Ramos (cell line): ENCODE results near the gene PPP1R13B.

Experiments
- in situ Hi-C: fragments of 300-500 bp; cut with MboI; formaldehyde crosslinking; loops from one replicate; pipeline ENCODE4 v1.14.3; 2022; ENCODE audit warnings: low sequenced_read_pairs; ENCODE audit not compliant: unreplicated experiment

PPP1R13B gene

DNA sequence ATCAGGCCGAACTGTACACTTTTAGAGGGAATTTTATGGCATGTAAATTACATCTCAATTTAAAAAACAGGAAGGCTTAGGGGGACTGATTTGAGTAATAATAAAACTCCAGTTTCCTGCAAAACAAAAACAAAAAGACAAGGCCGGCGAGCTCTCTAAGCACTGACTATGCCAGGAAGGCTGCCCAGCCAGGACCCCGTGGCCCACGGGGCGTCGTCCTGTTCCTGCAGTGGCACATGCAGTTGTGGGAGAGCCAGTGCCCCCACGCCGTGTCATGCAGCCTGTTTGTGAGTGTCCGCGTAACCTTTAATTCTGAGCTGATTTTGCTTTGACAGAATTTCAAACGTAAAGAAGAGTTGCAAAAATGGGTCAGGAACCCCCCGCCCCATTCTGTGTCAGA lies 142.7 kb downstream of the PPP1R13B start:
- in situ Hi-C loops, result no loop called here

DNA sequence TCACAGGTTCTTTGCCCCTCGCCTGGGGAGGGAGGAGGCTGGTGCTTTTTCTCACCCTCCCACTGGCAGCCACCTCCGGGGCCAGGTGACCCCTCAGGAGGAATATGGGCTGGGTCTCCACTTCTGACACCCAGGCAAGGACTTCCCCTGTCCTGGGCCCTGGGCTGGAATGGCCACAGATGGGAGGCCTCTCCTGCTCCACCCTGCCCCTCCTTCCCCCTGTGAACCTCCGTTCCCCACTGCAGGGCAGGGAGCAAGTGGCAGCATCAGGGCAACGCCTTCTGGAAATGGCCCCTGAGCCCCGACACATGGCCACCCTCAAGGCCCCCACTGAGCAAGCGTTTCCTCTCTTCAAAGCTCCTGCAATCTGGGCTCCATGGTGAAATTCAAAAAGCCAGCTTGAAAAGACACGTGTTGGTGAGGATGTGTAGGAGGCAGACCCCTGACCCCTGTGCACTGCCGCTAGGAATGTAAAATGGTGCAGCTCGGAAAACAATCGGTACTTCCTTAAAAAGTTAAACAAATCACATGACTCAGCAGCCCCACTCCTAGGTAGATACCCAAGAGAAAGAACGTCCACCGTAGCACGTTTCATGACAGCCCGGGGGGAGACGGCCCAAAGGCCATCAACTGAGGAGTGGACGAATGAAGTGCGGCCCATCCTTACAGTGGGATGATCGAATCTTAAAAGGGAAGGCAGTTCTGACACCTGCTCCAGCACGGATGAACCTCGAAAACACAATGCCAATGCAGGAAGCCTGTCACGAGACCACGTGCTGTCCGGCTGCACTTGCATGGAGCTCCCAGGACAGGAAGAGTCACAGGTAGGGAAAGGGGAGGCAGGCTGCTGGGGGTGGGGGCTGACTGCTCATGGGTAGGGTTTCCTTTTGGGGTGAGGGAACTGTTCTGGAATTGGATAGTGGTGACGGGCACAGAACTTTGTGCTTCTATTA lies 143.7 kb downstream of the PPP1R13B start:
- in situ Hi-C loops, result no loop called here

DNA sequence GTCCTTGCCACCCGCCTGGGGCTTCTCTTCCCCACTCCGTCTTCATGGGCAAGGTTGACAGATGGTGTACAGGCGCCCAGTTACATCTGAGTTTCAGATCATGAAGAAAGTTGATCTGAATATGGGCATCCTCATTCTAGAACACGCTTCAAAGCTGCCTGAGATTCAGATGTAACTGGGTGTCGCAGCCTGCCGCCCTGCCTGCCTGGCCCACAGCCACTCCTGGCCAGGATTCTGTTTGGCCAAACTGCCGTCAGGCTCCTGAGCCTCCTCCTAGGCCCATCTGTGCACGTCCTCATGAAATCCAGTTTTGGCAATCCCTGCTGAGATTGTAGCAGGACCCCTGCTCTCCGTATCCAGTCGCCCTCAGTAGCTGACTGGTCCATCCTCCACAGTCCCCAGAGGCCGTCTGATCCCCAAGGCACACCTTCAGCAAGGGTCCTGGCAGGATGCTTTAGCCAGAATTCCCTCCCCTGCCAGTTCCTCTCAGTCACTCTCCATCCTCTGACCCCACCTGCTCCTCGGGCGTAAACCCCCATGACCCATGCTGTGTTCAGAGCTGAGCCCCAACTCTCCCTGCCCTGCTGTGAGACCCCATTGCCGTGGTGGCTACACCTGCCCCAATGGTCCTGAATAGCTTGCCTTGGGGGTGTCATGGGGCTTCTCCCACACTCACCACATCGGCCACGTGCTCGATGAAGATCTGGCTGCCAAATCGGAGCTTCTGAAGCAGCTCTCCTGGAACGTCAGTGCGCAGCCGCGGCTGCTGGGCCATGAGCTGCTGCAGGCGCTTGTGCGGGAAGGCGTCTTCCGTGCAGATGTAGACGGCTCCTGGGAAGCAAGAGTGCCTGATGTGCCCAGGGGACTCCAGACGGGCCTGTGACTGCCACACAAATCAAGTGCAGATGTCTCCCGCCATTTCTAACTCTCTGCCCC lies 144.6 kb downstream of the PPP1R13B start:
- in situ Hi-C loops, result no loop called here

DNA sequence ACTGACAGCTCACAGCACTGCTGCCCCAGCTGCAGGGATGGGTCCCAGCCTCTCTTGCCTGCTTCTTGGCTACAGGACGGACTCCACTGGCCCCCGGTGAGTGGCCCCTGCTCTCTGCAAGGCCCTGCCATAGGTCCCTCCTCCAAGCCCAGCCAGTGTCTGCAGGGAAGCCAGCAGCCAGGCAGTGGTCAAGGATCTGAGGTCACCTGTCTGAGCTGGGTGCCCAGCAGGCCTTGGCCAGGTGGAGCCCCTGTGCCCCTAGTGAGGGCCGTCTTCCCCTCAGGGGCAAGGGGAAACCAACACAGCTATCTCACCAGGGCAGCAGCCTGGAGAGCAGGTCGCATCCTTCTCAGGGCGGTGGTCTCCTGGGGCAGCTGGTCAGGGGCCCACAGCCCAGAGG lies 145.3 kb downstream of the PPP1R13B start:
- in situ Hi-C loops, result no loop called here

DNA sequence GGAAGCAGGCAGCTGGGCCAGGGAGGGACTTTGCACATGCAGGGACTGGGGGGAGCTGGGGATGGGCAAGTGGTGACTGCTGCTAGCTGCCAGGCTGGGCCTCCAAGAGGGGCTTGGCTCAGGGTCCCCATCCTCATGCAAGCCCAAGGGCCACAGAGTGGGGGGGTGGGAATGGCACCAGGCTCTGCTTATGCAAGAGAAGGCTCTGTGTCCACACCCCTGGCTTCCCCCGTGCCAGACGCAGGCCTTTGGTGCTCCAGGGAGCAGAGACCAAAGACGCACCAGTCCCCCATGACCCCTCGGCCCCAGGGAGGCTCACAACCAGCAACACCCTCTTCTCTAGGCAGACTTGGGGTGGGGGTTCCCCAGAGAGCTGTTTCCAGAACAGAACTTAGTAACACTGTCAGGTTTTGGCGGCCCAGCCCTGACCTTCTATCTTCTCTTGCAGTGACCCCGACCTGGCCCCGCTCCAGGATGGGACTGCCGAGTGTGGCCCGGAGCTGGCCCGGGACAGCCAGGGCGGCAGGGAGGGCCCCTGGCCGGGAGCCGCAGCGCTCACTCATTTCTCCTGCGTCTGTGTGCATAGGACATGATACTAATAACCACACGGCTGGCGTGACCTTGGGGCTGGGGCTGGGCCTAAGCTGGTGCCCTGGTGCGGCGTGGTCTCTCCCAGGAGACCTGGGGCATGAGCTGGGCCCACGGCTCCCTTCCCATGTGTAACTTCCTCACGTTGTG lies 146.5 kb downstream of the PPP1R13B start:
- in situ Hi-C loops, result no loop called here

DNA sequence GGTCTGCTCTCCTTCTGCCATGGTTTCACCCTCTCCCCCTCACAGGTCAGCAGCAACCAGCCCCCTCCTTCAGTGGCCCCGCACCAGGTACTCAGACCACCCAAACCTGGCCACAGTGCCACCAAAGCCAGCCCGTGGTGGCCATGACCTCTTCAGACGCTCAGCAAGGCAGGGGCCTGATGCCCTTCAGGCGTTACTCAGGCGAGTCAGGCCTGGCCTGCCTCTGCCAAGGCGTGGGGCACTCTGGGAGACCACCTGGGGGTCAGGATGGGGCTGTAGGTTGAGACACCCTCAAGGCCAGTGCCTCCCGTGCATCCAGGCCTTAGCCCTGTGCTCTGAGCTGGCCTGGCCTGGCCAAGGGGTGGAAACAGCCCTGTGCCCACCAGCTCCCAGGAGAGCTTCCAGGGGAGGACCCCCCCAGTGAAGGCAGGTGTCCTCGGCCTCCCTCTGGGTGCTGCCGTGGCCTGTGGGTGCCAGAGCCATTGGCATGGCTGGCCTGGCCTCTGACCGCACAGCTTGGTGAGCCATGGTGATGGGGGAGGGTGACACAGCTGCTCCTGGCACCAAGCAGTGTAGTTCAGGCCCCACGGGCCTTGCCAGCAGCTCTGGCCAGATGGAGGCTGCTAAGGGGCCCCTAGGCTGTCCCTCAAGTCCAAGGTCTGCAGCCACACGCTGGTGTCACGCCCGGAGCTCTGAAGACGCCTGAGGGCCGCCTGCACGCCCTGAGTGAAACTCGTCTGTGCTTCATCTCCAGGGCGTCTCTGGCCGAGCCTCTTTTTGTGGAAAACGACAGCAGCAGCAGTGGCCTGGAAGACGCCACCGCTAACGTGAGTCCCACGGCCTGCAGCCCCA lies 147.2 kb downstream of the PPP1R13B start:
- in situ Hi-C loops, result no loop called here

DNA sequence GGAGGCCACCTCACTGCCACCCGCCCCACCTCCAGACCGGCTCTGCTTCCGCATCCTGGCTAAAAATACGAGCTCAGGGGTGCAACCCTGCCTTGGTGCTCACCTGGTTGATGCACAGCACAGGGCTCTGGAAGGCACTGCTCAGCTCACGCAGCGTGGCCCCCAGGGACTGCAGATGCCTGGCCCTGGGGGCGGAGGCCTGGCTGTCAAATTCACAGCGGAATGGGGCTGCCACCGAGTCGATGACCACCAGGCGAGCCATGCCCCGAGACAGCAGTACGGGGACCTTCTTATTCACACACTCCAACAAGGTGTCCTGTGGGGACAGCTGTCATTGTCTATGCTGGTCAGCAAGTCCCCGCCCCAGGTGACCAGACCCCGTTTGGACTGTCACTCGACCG lies 148.1 kb downstream of the PPP1R13B start:
- in situ Hi-C loops, result no loop called here

DNA sequence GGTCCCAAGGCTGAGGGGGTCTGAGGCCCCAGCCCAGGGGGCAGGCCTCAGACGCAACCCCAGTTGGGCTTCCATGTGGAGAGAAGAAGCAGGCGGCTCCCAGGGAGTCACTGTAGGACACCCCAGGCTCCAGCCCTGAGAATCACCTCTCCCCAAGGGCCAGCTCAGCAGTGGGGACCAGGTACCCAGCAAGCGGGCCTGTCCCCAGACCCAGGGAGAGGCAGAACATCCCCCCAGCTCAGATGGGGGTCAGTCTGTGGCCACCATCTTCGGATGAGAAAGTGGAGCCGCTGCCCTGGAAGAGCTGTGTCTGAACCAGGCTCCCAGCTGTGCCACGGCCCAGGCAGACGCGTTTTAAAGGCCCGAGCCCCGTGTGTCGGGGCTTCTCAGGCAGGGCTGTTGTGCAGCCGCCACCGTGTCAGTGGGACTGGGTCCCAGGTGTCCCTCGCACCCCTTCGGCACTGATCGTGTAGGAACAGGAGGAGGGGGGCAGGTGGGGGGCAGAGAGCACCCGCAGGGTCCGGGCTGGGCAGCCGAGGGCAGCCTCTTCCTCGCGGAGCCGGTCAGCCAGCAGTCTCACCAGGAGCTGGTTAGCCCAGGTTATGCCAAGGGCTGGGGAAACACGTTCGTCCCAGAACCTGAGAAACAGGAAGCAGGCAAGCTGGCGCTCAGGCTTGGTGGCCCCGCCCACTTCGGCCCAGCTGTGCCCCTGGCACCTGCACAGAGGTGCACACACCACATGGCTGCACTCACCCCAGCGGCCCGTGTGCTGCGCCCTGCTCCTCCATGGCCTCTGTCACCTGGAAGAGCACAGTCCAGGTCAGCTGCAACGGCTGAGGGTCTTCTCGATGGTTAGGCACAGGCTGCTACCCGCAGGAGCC lies 148.8 kb downstream of the PPP1R13B start:
- in situ Hi-C loops, result no loop called here

DNA sequence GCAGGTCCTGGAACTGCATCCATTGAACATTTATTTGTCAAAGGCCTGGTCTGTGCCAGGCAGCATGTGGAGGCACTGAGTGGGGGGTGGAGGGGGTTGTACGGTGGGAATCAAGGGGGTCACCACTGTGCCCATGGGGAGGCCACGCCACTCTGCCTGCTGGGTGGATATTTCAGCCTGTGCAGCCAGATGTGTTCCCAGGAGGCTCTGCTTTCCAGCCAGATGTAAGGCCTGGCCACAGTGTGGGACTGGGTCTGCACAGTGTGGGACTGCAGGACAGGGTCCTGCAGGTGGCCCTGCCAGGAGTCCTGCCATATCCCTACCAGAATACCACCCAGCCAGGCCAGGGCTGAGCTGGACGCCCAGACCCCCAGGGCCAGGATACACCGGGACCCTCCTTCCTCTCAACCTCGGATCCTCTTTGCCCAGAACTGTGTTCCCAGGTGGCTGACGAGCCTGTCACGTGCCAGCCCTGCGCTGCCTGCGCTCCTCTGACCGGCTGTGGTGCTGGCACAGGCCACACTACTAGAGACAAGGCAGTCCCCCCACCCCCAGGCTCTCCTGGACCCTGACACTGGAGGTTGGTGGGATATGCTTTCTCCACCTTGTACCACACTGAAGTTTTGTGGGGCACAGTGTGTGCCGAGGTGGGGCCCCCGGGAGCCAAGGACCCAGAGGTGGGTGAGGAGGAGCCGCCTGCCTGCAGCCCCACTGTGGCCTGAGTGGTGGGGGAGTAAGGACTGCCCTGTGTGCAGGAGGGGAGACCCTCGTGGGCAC lies 149.6 kb downstream of the PPP1R13B start:
- in situ Hi-C loops, result no loop called here

DNA sequence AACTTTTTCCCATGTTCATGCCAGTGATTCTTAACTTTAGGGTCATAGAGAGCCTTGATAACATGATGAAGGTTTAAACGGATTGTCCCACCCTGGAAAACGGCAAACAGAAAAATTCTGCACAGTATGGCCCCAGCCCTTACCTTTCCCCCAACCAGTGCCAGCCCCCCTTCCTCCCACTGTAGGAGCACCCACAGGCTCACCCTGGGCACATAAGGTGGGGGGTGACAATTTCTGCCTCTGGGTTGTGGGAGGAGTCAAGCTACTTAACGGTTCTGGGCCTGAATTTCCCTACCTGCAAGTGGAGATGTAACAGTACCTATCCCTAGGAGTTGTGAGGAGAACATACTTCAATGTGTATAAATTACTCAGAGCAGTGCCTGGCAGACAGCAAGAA lies 150.2 kb downstream of the PPP1R13B start:
- in situ Hi-C loops, result no loop called here

DNA sequence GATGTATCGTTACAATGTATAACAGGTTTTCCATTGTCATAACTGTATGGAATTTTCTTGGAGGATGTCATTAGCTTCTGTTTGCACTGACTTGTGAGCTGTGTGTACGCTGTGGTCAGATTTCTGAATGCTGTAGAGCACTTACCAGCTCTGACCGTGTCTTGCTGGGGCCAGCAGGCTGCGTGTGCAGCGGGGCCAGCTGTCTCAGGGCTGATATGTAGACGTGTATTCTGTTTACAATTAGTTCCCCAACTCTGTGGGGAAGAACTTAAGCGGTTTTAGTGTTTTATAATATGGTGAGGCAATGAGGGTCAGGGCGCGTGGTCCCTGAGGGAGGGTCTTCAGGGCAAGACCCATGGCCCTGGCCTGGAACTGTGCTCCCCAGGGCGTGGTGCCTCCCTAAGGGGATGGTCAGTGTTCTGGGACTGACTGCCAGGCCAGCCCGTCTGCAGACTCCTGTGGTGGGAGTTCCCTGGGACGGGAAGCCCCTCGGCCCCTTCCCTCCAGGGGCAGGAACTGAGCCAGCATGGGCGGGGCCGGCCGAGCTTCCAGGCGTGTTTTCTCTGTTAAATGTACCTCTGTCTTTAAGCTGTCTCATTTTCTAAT lies 150.8 kb downstream of the PPP1R13B start:
- in situ Hi-C loops, result no loop called here

DNA sequence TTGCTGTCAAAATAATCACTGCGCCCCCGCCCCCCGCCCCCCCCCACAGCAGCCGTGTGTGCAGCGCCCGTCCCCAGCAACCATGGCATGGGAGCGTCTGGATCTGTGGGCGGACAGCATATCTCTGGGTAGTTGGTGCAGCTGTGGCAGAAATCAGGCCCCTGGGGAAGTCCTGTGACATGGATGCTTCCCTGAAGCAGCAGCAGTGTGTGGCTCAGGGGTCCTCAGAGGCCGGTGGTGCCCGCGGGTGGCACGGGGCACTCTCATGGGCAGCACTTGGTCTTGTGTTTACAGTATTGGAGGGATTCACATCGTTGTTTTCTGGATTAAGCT lies 151.3 kb downstream of the PPP1R13B start:
- in situ Hi-C loops, result no loop called here

DNA sequence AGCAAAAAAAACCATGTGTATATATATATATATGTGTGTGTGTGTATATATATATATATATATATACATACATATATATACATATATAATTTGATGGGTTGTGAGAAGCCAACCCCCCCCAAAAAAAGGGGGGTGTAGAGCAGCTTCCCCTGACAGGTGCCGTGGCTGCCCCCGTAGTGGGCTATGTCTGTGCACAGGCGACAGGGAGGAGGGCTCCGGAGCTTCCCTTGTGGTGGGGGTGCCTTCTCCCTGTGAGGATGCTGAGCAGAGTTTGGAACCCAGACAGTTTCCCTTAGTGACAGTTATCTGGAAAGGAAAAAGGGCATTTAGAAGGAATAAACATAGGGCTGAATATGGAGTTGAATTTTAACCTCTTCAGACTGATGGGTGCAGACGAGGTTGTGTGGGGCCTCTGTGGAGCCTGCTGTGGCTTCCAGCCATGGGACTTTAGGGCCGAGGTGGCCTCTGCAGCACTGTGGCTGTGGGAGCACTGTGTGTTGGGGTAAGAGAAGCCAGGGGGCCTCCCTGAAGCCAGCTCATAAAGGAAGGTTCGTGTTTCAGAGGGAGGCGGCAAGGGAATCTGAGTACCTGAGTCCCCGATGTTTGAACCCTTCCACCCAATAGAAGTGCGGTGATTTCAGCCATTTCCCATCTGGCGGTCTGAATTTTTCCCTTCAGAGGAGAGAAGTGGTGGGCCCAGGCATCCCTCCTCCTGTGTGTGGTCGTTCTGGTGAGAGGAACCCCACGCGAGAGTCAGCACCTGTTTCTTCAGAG lies 151.9 kb downstream of the PPP1R13B start:
- in situ Hi-C loops, result no loop called here

DNA sequence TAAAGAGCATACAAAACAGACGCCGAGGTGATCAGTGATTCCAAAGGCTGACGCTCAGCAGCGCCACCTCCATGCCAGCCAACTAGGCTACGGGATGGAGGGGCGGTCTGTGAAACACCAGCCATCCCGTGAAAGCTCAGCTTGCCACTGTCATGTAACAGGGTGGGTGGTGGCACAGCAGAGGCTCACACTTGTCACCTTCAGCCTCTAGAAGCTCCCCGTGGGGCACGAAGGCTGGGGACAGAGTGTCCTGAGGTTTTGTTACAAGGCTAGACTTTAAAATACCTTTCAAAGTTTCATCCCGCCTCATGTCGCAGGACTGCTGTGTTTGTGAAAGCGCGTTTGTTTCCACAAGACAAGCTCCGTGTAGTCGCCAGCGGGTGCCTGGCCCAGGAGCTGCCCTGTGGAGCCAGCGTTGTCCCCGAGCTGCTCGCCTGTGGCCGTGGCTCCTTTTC lies 152.8 kb downstream of the PPP1R13B start:
- in situ Hi-C loops, result no loop called here

DNA sequence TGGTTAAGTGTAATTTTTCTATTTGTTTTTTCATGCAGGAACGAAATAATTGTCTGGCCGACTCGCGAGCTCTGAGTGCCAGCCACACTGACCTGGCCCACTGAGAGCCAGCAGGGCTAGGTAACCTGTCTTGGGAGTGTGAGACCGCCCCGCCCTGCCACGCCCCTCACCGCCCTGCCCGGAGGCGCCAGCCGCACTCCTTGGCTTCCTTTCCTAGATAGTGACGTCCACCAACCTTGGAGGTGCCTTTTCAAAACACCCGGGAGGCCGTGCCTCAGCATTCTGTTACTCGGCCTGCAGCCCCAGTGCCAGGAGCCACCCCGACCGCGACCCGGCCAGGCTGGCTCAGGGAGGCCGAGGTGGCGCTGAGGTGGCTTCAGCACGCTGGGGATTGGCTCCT lies 153.9 kb downstream of the PPP1R13B start:
- in situ Hi-C loops, result no loop called here

DNA sequence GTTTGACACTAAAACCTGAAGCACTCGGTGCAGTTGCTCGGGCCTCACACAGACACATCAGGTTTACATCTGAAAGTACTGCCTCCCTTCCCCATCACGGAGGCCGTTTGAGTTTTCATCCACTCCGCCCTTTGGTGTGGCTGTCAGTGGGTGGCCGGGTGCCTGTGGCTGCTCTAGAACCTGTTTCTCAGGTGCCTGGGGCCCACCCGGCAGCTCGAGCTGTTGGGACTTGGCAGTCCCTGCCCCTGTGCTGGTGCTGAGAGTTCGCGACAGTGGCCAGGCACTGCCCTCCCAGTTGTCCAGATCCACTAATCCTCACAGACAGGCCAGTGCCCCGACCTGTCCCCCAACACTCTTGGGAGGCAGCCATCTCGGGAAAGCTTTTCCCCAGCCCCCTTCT lies 154.5 kb downstream of the PPP1R13B start:
- in situ Hi-C loops, result no loop called here

DNA sequence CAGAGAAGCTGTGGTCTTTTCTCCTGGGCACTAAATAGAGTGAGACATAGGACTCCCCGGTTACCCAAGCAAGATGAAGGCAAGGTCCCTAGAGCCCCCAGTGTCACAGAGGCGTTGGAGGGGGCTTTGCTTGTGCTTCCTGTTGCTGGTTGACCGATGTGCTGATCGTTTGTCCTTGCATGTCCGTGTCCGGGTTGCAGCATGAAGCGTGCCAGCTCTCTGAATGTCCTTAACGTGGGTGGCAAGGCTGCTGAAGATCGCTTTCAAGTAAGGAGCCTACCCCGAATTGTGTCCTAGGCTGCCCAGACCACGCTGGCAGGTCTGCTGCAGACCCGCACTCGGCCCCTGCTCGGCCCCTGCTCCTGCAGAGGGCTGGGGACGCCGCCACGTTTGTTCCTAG lies 155.2 kb downstream of the PPP1R13B start:
- in situ Hi-C loops, result no loop called here
